Central memory CD8-positive, alpha-beta T cell (primary cell): Measurements from ENCODE around the gene WASL.

Source experiments
- ATAC-seq: fragments of 150-1000 bp; cut with Tn5 transposase; replicated peaks from 2 replicates; pipeline ENCODE4 v1.10.0; 2022; ENCODE audit warnings: mild to moderate bottlenecking, moderate FRiP score, moderate number of reproducible peaks; ENCODE audit not compliant: poor library complexity, severe bottlenecking; ENCODE audit errors: extremely low read depth
- DNase-seq, 2 donors: peaks; one replicate each; pipeline ENCODE4 v3.0.0; 2021; ENCODE audit warnings: low spot score in 2 of 2
- H3K27ac Mint-ChIP-seq: one replicate; pipeline ENCODE4 v1.8.0; 2022; ENCODE audit warnings: low read depth, mild to moderate bottlenecking, moderate library complexity, mixed read lengths
- H3K27me3 Mint-ChIP-seq: one replicate; pipeline ENCODE4 v1.8.0; 2022; ENCODE audit warnings: mixed read lengths
- H3K36me3 Mint-ChIP-seq: one replicate; pipeline ENCODE4 v1.8.0; 2022; ENCODE audit warnings: mild to moderate bottlenecking, moderate library complexity, mixed read lengths; ENCODE audit not compliant: insufficient read depth
- H3K4me1 Mint-ChIP-seq: one replicate; pipeline ENCODE4 v1.8.0; 2022; ENCODE audit warnings: mixed read lengths
- H3K4me3 Mint-ChIP-seq: one replicate; pipeline ENCODE4 v1.8.0; 2022; ENCODE audit warnings: mild to moderate bottlenecking, moderate library complexity, mixed read lengths
- H3K9me3 Mint-ChIP-seq: one replicate; pipeline ENCODE4 v1.8.0; 2022; ENCODE audit warnings: mixed read lengths

Gene WASL

GRCh38 chr7:123673752-123674398 lies 74.9 kb downstream of the WASL start:
- Mint-ChIP-seq H3K4me1 (no peaks in the 10 kb centered on the region), H3K4me3 (no peak overlapping the region), H3K9me3 (no peaks in the 10 kb centered on the region), H3K27me3 (no peaks in the 10 kb centered on the region), H3K36me3 (peaks cover 2% of the 10 kb centered on the region), H3K27ac (no peak overlapping the region)
- no peak for DNase-seq
- ATAC-seq = no peak

DNA sequence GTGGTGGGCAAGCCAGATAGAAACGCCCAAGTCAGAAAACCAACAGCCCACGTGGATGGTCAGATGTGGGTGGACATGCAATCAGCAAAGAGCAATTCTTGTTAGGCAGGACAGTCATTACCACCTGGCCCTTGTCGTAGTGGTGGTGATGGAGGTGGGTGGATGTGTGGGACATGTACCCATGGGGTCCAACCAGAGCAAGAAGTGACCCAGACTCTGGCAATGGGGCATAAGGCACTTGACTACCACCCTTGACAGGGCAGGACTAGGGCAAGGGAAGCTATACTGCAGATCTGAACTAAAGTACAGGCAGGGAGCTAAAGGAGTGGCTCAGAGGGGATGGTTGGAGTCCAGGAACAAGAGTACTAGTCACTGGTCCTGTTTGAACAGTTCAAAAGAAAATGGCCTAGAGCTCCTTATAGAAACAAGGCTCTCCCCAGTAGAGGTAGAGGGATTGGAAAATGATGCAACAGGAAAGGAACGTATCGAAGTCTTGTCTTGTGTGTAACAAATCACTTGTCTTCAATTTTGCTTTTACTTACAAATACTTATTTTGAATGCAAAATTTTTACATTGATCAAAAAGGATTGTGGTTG lies 75.6 kb downstream of the WASL start:
- Mint-ChIP-seq H3K36me3 (peaks cover 2% of the 10 kb centered on the region), H3K4me1 (no peaks in the 10 kb centered on the region), H3K4me3 (no peak overlapping the region), H3K27me3 (no peaks in the 10 kb centered on the region), H3K9me3 (no peaks in the 10 kb centered on the region), H3K27ac (no peak overlapping the region)
- DNase-seq (no peak), ATAC-seq (no peak)

DNA sequence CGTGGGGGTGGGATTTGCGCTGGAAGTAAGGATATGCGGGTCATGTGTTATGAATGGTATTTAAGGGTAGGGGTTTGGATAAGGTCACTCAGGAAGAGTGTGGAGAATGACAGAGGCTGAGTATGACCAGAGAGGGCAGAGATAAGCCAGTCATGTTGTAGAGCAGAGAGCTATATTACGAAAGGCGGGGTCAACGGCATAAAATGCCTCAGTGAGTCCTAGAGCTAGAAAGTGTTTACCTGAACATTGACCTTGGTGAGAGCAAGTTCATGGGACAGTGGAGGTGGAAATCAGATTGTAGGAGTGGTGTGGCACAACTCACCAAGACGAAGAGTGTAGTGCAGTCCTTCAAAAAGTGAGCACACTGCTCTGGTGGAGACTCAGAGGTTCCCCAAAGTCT lies 79.3 kb downstream of the WASL start:
- ATAC-seq (no peak), DNase-seq (no peak)
- Mint-ChIP-seq H3K27ac (no peak overlapping the region), H3K4me3 (no peak overlapping the region), H3K4me1 (no peaks in the 10 kb centered on the region), H3K9me3 (no peaks in the 10 kb centered on the region), H3K27me3 (peaks cover 4% of the 10 kb centered on the region), H3K36me3 (no peaks in the 10 kb centered on the region)

- no peaks in the 10 kb centered on the region for H3K36me3 Mint-ChIP-seq
- no peaks in the 10 kb centered on the region for H3K4me1 Mint-ChIP-seq
- H3K27ac Mint-ChIP-seq = no peak overlapping the region
- H3K9me3 Mint-ChIP-seq = no peaks in the 10 kb centered on the region
- ATAC-seq = no peak
- DNase-seq = no peak
- peaks cover 28% of the 10 kb centered on the region for H3K27me3 Mint-ChIP-seq
- H3K4me3 Mint-ChIP-seq = no peak overlapping the region
Measured at GRCh38 chr7:123666492-123666891, 82.3 kb downstream of the WASL start.

DNA sequence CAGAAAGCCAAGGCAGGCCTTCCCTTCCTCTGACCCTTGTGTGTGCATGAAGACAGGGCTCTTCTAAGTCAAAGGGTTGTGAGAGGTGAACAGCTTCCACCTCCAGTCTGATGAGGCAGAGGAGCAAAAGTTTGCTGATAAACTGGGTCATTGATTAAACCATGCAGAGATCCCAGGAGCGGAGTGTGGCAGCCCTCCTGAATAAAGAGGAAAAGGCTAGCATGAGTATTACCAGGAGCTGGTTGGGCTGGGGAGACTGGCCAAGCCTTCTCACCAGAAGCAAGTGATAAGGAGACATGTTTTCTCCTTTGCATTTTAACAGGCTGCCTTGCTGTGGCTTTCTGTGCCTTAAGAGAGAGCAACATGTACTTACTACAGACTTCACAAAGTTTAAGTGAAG lies 82.9 kb downstream of the WASL start:
- Mint-ChIP-seq H3K4me1 (no peaks in the 10 kb centered on the region), H3K9me3 (no peaks in the 10 kb centered on the region), H3K27ac (no peak overlapping the region), H3K4me3 (no peak overlapping the region), H3K27me3 (peaks cover 34% of the 10 kb centered on the region), H3K36me3 (no peaks in the 10 kb centered on the region)
- DNase-seq (no peak), ATAC-seq (no peak)

DNA sequence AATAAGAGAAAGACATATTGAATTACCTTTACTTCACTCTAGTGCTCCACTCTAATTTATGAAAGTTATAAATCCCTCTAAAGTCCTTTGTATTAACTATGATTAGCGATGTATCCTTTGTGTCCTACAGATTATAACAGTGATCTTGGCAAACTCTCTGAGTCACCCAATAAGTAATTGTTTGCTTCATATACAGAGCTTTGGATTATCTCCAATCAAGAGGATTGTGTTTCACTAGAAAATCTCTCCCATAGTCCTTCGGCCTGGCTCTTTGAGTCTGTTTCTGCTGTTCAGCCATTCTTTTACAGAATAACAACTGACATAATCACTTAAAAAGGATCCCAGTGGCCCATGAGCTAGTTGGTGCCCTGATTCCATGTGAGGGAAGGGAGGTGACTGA lies 83.6 kb downstream of the WASL start:
- DNase-seq = no peak
- no peaks in the 10 kb centered on the region for H3K36me3 Mint-ChIP-seq

DNA sequence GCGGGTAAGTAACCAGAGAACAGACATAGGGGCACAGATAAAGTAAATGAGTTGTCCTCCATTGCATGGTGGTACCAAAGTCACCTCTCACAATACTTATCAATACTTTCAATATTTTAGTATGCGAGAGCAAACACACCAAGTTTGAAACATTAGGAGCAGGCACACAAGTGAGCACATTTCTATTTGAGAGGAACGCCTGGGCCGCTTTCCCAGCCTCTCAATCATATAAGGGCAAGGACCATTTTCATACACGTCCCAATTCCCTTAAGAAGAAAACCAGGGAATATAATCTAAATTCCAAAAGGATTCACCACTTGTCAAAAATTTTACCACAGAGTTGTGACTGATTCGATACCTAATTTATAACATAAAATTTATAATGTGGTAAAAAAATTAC lies 85.6 kb downstream of the WASL start:
- no peak overlapping the region for H3K27ac Mint-ChIP-seq
- H3K9me3 Mint-ChIP-seq = no peaks in the 10 kb centered on the region
- DNase-seq = no peak
- H3K4me1 Mint-ChIP-seq = no peaks in the 10 kb centered on the region
- H3K36me3 Mint-ChIP-seq = peaks cover 2% of the 10 kb centered on the region
- no peak overlapping the region for H3K4me3 Mint-ChIP-seq
- H3K27me3 Mint-ChIP-seq = peaks cover 60% of the 10 kb centered on the region
- ATAC-seq = no peak

More for the DNA sequence above, 83.6 kb downstream of the WASL start:
- ATAC-seq = no peak
- Mint-ChIP-seq H3K27ac (no peak overlapping the region), H3K9me3 (no peaks in the 10 kb centered on the region), H3K4me1 (no peaks in the 10 kb centered on the region), H3K4me3 (no peak overlapping the region), H3K27me3 (peaks cover 42% of the 10 kb centered on the region)

DNA sequence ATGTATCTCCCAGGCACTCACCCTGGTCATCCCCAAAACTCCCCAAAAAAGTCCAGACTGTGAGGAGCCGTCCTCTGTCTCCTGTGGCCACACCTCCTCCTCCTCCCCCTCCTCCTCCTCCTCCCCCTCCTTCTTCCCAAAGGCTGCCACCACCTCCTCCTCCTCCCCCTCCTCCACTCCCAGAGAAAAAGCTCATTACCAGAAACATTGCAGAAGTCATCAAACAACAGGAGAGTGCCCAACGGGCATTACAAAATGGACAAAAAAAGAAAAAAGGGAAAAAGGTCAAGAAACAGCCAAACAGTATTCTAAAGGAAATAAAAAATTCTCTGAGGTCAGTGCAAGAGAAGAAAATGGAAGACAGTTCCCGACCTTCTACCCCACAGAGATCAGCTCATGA lies 86.0 kb downstream of the WASL start:
- Mint-ChIP-seq H3K4me1 (no peaks in the 10 kb centered on the region), H3K36me3 (peaks cover 2% of the 10 kb centered on the region), H3K27ac (no peak overlapping the region), H3K4me3 (no peak overlapping the region), H3K27me3 (peaks cover 60% of the 10 kb centered on the region), H3K9me3 (no peaks in the 10 kb centered on the region)
- no peak for DNase-seq
- no peak for ATAC-seq

DNA sequence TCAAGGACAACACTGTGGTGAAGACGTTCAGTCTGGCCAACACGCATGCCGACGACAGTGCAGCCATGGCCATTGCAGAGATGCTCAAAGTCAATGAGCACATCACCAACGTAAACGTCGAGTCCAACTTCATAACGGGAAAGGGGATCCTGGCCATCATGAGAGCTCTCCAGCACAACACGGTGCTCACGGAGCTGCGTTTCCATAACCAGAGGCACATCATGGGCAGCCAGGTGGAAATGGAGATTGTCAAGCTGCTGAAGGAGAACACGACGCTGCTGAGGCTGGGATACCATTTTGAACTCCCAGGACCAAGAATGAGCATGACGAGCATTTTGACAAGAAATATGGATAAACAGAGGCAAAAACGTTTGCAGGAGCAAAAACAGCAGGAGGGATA lies 86.5 kb downstream of the WASL start:
- Mint-ChIP-seq H3K4me1 (no peaks in the 10 kb centered on the region), H3K4me3 (no peak overlapping the region), H3K36me3 (peaks cover 2% of the 10 kb centered on the region), H3K9me3 (no peaks in the 10 kb centered on the region), H3K27me3 (peaks cover 60% of the 10 kb centered on the region), H3K27ac (no peak overlapping the region)
- no peak for ATAC-seq
- no peak for DNase-seq

GRCh38 chr7:123661765-123662164 lies 87.0 kb downstream of the WASL start:
- Mint-ChIP-seq H3K4me3 (no peak overlapping the region), H3K27me3 (peaks cover 60% of the 10 kb centered on the region), H3K27ac (no peak overlapping the region), H3K9me3 (no peaks in the 10 kb centered on the region), H3K36me3 (peaks cover 2% of the 10 kb centered on the region), H3K4me1 (no peaks in the 10 kb centered on the region)
- ATAC-seq = no peak
- no peak for DNase-seq

DNA sequence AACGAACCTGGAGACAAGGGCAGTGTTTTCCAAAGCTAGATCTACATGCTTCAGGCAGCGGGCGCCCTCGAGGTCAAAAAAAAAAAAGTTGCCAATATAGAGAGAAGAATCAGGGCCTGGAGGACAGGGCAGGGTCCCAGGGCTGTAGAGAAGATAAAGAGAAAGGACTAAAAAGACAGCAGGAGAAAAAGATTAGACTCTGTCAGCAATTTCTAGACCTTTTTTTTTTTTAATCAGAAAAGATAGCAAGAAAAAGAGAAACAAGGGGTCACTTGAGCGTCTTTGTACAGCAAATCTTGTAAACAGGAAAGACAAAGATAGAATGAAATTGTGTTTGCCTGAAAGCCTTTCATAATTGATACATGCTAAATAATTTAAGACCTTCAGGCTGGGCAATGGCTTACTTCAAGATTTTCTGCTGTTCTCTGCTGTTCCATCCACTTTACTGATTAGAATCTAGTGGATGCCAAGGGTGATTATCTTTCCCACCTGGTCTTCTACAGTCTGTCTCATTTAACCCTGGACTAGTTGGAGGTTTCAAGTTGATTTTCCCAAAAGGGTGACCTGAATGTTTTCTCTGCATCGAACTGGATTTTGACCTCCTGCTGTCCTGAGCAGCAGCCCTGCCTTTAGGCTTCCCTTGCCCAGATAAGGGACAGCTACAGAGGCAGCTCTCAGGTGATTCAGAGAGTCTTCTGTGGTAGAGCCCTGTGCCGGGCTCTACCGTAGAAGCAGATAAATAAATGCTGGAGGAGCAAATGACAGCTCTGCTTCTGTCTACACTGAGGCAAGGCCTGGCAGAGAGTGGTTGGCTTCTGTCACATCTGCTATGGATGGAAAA lies 88.1 kb downstream of the WASL start:
- peaks cover 2% of the 10 kb centered on the region for H3K36me3 Mint-ChIP-seq

GRCh38 chr7:123658023-123658422 lies 90.8 kb downstream of the WASL start:
- no peaks in the 10 kb centered on the region for H3K4me1 Mint-ChIP-seq
- peaks cover 56% of the 10 kb centered on the region for H3K27me3 Mint-ChIP-seq
- DNase-seq (no peak), ATAC-seq (no peak)
- peaks cover 2% of the 10 kb centered on the region for H3K36me3 Mint-ChIP-seq
- H3K9me3 Mint-ChIP-seq = no peaks in the 10 kb centered on the region
- no peak overlapping the region for H3K4me3 Mint-ChIP-seq
- H3K27ac Mint-ChIP-seq = no peak overlapping the region

More for the DNA sequence above, 88.1 kb downstream of the WASL start:
- H3K27me3 Mint-ChIP-seq = peaks cover 64% of the 10 kb centered on the region
- H3K4me3 Mint-ChIP-seq = no peak overlapping the region
- H3K27ac Mint-ChIP-seq = no peak overlapping the region
- ATAC-seq (no peak), DNase-seq (no peak)
- H3K9me3 Mint-ChIP-seq = no peaks in the 10 kb centered on the region
- no peaks in the 10 kb centered on the region for H3K4me1 Mint-ChIP-seq

DNA sequence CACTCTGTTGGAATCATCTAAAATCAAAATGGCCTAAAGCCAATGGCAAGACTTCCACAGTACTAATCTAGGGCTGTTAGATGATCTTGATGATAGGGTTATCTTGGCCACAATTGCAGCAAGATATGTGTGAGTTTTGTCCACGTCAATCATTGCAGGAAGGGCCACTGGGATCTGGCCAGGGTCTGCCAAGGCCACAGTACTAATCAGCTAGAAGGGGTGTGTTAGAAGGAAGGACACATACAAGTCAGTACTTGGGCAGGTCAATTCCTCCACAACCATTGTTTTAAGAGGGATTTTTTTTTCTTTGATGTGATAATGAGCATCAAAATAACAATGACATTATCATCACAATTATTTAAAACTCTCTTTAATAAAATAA lies 91.5 kb downstream of the WASL start:
- no peak for ATAC-seq

More for the DNA sequence above, 91.5 kb downstream of the WASL start:
- H3K4me3 Mint-ChIP-seq = no peak overlapping the region
- H3K27ac Mint-ChIP-seq = no peak overlapping the region
- no peaks in the 10 kb centered on the region for H3K4me1 Mint-ChIP-seq
- H3K9me3 Mint-ChIP-seq = no peaks in the 10 kb centered on the region
- H3K27me3 Mint-ChIP-seq = peaks cover 48% of the 10 kb centered on the region
- H3K36me3 Mint-ChIP-seq = peaks cover 2% of the 10 kb centered on the region
- no peak for DNase-seq
